ENCODE results near the gene C10orf88.

DNA sequence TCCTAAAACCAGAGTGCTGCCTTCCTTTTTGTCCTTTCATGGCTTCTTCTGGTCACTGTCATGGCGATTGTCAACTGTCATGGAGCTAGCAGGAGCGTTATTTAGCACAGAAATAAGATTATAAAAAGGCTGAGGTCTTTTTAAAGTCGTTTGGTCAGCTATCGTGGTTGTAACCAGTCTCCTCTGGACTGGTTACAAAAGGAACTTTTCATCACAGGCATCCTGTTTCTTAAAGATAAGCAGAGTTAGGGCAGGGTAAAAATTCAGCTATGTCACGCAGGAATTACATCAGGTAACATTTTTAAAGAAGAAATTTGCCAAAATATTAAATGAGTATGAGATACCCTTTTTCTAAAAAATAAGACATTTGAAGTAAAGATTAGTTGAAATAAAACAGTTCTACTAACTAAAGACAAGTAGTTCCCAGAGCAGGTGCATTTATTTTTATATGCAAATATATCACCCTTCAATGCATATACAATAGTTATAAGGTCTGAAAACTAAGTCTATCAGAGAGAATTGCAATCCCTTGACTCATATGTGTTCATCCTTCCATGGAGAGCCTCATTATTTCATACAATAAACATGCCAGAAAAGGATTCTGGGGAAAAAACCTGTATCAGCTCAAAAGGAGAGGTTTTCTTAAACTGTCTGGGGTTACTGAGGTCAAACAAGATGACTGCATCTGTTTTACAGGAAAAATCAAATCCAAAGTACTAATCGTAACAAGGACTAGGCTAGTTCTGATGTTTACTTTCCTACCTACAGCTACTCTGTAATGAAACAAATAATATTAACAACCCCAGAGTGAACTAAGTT is 22.7 kb downstream of the C10orf88 start:
- TF ChIP-seq, protein P1, sequence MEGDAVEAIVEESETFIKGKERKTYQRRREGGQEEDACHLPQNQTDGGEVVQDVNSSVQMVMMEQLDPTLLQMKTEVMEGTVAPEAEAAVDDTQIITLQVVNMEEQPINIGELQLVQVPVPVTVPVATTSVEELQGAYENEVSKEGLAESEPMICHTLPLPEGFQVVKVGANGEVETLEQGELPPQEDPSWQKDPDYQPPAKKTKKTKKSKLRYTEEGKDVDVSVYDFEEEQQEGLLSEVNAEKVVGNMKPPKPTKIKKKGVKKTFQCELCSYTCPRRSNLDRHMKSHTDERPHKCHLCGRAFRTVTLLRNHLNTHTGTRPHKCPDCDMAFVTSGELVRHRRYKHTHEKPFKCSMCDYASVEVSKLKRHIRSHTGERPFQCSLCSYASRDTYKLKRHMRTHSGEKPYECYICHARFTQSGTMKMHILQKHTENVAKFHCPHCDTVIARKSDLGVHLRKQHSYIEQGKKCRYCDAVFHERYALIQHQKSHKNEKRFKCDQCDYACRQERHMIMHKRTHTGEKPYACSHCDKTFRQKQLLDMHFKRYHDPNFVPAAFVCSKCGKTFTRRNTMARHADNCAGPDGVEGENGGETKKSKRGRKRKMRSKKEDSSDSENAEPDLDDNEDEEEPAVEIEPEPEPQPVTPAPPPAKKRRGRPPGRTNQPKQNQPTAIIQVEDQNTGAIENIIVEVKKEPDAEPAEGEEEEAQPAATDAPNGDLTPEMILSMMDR (IDR thresholded peaks at IDR 0.05) = no peak
- no peak for TF ChIP-seq EP300 (IDR thresholded peaks at IDR 0.05)
- no peak for TF ChIP-seq POLR2A (IDR thresholded peaks at IDR 0.05)
- TF ChIP-seq POLR2AphosphoS5 (IDR thresholded peaks at IDR 0.05) = no peak
